ENCODE data around the gene DDIT3.

Gene DDIT3

DNA sequence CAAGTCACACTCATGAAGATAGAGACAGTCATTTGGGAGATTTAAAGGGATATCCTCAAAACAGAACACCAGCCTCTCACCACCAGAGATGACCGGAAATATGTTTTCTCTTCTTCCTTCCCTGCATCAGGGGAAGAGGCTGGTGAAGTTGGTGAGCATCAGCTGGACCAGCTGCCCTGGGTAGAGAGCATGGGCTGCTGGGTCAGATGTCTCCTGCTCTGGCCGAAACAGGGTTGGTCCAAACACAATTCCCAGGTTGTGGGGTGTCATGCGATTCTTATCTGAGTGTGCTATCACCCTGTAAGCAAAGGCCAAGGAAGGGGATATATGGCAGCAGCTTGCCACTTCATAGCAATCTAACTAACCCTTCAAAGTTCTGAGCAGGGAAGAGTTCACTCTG lies 47.9 kb downstream of the DDIT3 start:
- Histone ChIP-seq H3K9me3 (ENCODE audit: control insufficient read depth, low read length) (no peaks in the 10 kb centered on the region), H3K27me3 (ENCODE audit: control insufficient read depth, insufficient read depth, low read length) (peaks cover 62% of the 10 kb centered on the region), H3K36me3 (ENCODE audit: control insufficient read depth, insufficient read depth, low read length) (no peaks in the 10 kb centered on the region), H3K4me1 (ENCODE audit: control insufficient read depth, insufficient read depth, low read length) (peaks cover 28% of the 10 kb centered on the region), H3K4me3 (ENCODE audit: low read length) (no peak overlapping the region), H3K9ac (ENCODE audit: low read length) (no peak overlapping the region)

DNA sequence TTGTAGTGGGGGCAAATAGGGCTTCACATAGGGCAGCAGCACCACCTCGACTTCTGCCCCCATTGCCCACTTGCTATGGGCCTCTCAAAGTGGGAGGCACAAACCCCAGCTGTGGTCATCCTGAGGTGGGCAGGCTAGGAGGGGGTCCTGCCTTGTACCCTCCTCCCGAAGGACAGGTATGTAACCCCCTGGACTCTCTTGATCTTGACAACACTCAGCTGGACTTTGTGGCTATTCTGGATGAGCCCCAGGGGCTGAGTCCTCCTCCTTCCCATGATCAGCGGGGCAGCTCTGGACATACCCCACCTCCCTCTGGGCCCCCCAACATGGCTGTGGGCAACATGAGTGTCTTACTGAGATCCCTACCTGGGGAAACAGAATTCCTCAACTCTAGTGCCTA lies 48.7 kb downstream of the DDIT3 start:
- H3K9ac ChIP-seq (ENCODE audit: low read length), result no peak overlapping the region
- no peak overlapping the region for H3K4me3 ChIP-seq (ENCODE audit: low read length)
- H3K27me3 ChIP-seq (ENCODE audit: control insufficient read depth, insufficient read depth, low read length), result peaks cover 59% of the 10 kb centered on the region
- H3K36me3 ChIP-seq (ENCODE audit: control insufficient read depth, insufficient read depth, low read length), result no peaks in the 10 kb centered on the region
- no peaks in the 10 kb centered on the region for H3K9me3 ChIP-seq (ENCODE audit: control insufficient read depth, low read length)
- peaks cover 28% of the 10 kb centered on the region for H3K4me1 ChIP-seq (ENCODE audit: control insufficient read depth, insufficient read depth, low read length)

DNA sequence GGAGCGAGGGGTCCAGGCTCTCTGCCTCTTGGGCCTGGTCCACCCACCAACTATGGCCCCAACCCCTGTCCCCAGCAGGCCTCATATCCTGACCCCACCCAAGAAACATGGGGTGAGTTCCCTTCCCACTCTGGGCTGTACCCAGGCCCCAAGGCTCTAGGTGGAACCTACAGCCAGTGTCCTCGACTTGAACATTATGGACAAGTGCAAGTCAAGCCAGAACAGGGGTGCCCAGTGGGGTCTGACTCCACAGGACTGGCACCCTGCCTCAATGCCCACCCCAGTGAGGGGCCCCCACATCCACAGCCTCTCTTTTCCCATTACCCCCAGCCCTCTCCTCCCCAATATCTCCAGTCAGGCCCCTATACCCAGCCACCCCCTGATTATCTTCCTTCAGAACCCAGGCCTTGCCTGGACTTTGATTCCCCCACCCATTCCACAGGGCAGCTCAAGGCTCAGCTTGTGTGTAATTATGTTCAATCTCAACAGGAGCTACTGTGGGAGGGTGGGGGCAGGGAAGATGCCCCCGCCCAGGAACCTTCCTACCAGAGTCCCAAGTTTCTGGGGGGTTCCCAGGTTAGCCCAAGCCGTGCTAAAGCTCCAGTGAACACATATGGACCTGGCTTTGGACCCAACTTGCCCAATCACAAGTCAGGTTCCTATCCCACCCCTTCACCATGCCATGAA lies 49.2 kb downstream of the DDIT3 start:
- Histone ChIP-seq H3K36me3 (ENCODE audit: control insufficient read depth, insufficient read depth, low read length) (no peaks in the 10 kb centered on the region), H3K9me3 (ENCODE audit: control insufficient read depth, low read length) (no peaks in the 10 kb centered on the region), H3K27me3 (ENCODE audit: control insufficient read depth, insufficient read depth, low read length) (peaks cover 54% of the 10 kb centered on the region), H3K4me3 (ENCODE audit: low read length) (no peak overlapping the region), H3K9ac (ENCODE audit: low read length) (no peak overlapping the region), H3K4me1 (ENCODE audit: control insufficient read depth, insufficient read depth, low read length) (peaks cover 26% of the 10 kb centered on the region)

DNA sequence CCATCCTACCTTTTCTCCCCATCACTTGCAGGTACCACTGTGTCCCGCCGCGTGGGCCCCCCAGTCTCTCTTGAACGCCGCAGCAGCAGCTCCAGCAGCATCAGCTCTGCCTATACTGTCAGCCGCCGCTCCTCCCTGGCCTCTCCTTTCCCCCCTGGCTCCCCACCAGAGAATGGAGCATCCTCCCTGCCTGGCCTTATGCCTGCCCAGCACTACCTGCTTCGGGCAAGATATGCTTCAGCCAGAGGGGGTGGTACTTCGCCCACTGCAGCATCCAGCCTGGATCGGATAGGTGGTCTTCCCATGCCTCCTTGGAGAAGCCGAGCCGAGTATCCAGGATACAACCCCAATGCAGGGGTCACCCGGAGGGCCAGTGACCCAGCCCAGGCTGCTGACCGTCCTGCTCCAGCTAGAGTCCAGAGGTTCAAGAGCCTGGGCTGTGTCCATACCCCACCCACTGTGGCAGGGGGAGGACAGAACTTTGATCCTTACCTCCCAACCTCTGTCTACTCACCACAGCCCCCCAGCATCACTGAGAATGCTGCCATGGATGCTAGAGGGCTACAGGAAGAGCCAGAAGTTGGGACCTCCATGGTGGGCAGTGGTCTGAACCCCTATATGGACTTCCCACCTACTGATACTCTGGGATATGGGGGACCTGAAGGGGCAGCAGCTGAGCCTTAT lies 49.9 kb downstream of the DDIT3 start:
- Histone ChIP-seq H3K4me3 (ENCODE audit: low read length) (no peak overlapping the region), H3K4me1 (ENCODE audit: control insufficient read depth, insufficient read depth, low read length) (peaks cover 19% of the 10 kb centered on the region), H3K9ac (ENCODE audit: low read length) (no peak overlapping the region), H3K36me3 (ENCODE audit: control insufficient read depth, insufficient read depth, low read length) (no peaks in the 10 kb centered on the region), H3K9me3 (ENCODE audit: control insufficient read depth, low read length) (no peaks in the 10 kb centered on the region), H3K27me3 (ENCODE audit: control insufficient read depth, insufficient read depth, low read length) (peaks cover 51% of the 10 kb centered on the region)

DNA sequence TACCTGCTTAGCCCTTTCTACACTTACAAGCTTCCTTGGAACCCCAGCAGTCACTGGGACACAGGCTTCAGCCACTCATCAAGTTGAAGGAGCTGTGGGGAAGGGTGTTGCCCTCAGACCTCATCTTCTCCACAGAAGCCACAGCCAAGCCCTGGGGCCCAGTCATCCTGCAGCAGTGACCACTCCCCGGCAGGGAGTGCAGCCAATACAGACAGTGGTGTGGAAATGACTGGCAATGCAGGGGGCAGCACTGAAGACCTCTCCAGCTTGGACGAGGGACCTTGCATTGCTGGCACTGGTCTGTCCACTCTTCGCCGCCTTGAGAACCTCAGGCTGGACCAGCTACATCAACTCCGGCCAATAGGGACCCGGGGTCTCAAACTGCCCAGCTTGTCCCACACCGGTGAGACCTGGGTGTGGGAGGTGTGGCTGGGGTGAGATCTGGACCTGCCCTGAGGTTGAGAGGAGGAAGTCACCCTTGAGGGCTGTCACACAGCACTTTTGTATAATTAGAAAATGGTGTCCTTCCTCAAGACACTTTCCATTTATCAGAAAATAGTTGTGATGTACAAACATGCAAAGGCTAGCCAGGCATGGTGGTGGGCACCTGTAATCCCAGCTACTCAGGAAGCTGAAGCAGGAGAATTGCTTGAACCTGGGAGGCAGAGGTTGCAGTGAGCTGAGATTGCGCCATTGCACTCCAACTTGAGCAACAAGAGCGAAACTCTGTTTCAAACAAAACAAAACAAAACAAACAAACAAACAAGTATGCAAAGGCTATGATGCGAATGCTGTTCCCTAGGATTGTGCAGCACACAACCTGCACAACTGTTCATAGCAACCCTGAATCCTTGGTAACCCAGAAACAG lies 50.8 kb downstream of the DDIT3 start:
- Histone ChIP-seq H3K4me3 (ENCODE audit: low read length) (no peak overlapping the region), H3K4me1 (ENCODE audit: control insufficient read depth, insufficient read depth, low read length) (peaks cover 11% of the 10 kb centered on the region), H3K27me3 (ENCODE audit: control insufficient read depth, insufficient read depth, low read length) (peaks cover 49% of the 10 kb centered on the region), H3K36me3 (ENCODE audit: control insufficient read depth, insufficient read depth, low read length) (no peaks in the 10 kb centered on the region), H3K9me3 (ENCODE audit: control insufficient read depth, low read length) (no peaks in the 10 kb centered on the region), H3K9ac (ENCODE audit: low read length) (no peak overlapping the region)

DNA sequence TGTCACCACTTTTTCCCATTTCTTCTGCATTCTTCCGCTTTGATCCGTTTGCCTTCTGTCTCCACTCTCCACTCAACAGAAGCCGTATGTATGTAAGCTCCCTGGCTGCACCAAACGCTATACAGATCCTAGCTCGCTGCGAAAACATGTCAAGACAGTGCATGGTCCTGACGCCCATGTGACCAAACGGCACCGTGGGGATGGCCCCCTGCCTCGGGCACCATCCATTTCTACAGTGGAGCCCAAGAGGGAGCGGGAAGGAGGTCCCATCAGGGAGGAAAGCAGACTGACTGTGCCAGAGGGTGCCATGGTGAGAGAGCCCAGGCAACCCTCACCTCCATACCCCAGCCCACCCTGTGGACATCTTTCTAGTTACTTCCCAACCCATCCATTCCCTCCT lies 52.4 kb downstream of the DDIT3 start:
- no peak overlapping the region for H3K9ac ChIP-seq (ENCODE audit: low read length)
- no peaks in the 10 kb centered on the region for H3K36me3 ChIP-seq (ENCODE audit: control insufficient read depth, insufficient read depth, low read length)
- no peaks in the 10 kb centered on the region for H3K9me3 ChIP-seq (ENCODE audit: control insufficient read depth, low read length)
- H3K27me3 ChIP-seq (ENCODE audit: control insufficient read depth, insufficient read depth, low read length), result peaks cover 38% of the 10 kb centered on the region
- H3K4me3 ChIP-seq (ENCODE audit: low read length), result no peak overlapping the region
- H3K4me1 ChIP-seq (ENCODE audit: control insufficient read depth, insufficient read depth, low read length), result peaks cover 11% of the 10 kb centered on the region

DNA sequence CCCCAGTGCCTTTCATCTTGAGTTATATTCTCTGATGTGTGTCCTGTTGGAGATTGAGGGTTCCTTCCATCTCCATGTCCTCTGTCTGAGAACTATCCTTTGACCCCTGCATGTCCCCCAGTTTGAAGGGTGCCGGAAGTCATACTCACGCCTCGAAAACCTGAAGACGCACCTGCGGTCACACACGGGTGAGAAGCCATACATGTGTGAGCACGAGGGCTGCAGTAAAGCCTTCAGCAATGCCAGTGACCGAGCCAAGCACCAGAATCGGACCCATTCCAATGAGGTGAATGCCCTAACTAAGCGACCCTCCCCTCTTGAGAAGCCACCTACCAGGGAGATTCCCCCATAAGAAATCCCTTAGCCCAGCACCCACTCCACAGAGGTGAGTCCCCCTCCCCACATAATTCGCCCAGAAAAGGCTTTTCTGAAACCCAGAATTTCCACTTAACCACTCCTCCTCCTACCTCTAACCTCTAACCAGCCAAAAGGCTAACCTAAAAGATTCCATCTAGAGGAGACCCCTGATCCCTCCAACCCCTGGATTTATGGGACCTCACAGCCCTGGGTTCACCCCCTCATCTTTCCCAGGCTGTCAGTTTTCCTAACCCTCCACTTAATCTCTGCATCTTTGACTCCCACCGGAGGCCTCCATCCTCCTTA lies 53.0 kb downstream of the DDIT3 start:
- H3K27me3 ChIP-seq (ENCODE audit: control insufficient read depth, insufficient read depth, low read length), result peaks cover 34% of the 10 kb centered on the region
- no peaks in the 10 kb centered on the region for H3K36me3 ChIP-seq (ENCODE audit: control insufficient read depth, insufficient read depth, low read length)
- H3K9ac ChIP-seq (ENCODE audit: low read length), result no peak overlapping the region
- no peak overlapping the region for H3K4me3 ChIP-seq (ENCODE audit: low read length)
- H3K4me1 ChIP-seq (ENCODE audit: control insufficient read depth, insufficient read depth, low read length), result peaks cover 17% of the 10 kb centered on the region
- H3K9me3 ChIP-seq (ENCODE audit: control insufficient read depth, low read length), result no peaks in the 10 kb centered on the region

Measured in mucosa of stomach (tissue), 1 donor.